ENCODE data around the gene RASL12.

GRCh38 chr15:65041787-65042186, 26.0 kb downstream of the RASL12 start:
- TF ChIP-seq CTCF (IDR thresholded peaks at IDR 0.05 in 8 of 11, conservative IDR thresholded peaks at IDR 0.05 in 3 of 11) (no peak), POLR2AphosphoS5 (IDR thresholded peaks at IDR 0.05) (no peak)

All from spleen (tissue), 7 donors.